Measurements from ENCODE around the gene PTPRG. TPM values are rescaled to one million over a fixed set of nuclear protein-coding genes. Genes with fewer than 3 reads are reported as not detected.

Gene PTPRG
- total RNA-seq = 10 to 100 TPM; 26.0 to 26.3 TPM

DNA sequence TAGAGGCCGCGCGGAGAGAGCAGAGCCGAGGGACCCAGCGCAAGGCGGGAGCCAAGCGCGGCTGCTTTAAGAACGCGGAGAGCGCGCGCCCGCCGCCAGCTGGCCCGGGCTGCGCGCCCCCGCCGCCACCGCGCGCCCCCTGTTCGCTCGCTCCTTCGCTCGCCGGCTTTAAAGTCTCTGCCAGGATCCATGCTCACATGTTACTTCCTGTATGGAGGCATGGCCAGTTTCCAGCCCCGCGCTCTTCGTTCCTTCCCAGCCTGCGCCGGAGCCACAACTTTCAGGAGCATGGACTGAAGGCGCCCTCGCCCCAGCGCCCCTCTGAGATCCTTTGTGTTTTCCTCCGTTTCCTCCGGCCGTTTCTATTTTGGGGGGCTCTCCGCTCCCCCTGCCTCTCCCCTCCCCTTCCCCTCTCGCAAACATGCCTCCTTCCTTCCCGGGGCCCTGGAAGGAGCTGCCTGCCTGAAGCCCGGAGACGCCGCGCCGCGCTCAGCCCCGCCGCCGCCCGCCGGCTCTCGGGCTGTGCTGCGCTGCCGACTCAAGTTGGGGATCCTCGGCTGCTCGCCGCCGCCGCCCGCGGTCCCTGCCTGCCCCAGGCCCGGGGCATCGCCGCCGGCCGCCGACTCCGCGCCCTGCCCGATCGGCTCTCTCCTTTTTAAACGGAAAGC, at the start of gene PTPRG:
Gene PTPRG (plus strand): TSS at position 198 of the 668 bp plus-strand sequence. CDS start 717 bp downstream, outside the sequence.
- TF ChIP-seq, protein P1, sequence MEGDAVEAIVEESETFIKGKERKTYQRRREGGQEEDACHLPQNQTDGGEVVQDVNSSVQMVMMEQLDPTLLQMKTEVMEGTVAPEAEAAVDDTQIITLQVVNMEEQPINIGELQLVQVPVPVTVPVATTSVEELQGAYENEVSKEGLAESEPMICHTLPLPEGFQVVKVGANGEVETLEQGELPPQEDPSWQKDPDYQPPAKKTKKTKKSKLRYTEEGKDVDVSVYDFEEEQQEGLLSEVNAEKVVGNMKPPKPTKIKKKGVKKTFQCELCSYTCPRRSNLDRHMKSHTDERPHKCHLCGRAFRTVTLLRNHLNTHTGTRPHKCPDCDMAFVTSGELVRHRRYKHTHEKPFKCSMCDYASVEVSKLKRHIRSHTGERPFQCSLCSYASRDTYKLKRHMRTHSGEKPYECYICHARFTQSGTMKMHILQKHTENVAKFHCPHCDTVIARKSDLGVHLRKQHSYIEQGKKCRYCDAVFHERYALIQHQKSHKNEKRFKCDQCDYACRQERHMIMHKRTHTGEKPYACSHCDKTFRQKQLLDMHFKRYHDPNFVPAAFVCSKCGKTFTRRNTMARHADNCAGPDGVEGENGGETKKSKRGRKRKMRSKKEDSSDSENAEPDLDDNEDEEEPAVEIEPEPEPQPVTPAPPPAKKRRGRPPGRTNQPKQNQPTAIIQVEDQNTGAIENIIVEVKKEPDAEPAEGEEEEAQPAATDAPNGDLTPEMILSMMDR (IDR thresholded peaks at IDR 0.05) = no peak
- intact Hi-C loops (cut with DNase I) = loop anchor here (5.0 to 10.0 kb wide), 3 partner anchors 93 to 491 kb away; no protein-coding TSS in a partner anchor
- Histone ChIP-seq H3K4me3 (peak within 1 kb of the TSS; percentile 51), H3K9ac (ENCODE audit: low read depth in 2 of 2, low read length in 2 of 2) (peak within 1 kb of the TSS; percentile 83 to 85), H3K36me3 (no peaks in the 10 kb centered on the region), H3K9me3 (no peaks in the 10 kb centered on the region), H3K27ac (peak within 1 kb of the TSS; percentile 86), H3K4me1 (no peaks in the 10 kb centered on the region), H3K27me3 (no peaks in the 10 kb centered on the region)
- DNase-seq = peak; percentile 88

DNA sequence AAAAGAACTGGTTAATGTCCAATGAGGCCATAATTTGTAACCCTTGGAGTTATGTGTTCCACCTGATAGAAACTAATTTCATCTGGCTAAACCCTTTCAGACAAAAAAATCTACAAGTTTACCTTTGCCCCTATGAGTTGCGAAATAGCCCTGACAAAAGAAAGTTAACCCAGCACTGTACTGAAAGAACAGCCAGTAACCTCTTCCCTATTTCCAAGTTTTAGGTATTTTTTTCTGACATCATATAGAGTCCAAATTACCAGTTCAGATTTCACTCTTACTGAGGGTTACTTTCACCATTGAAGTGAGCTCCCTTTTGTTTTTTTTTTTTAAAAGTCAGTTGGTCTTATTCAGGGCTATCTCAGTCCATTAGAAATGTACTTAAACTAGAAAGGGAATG, 42.8 kb upstream of the PTPRG start:
- no peak overlapping the region for H3K4me3 ChIP-seq
- TF ChIP-seq, protein P1 (IDR thresholded peaks at IDR 0.05) = no peak
- intact Hi-C loops (cut with DNase I) = no loop called here
- H3K4me1 ChIP-seq = no peaks in the 10 kb centered on the region
- H3K27ac ChIP-seq = no peak overlapping the region
- DNase-seq = no peak
- H3K9ac ChIP-seq (ENCODE audit: low read depth in 2 of 2, low read length in 2 of 2) = no peak overlapping the region
- no peaks in the 10 kb centered on the region for H3K36me3 ChIP-seq
- H3K27me3 ChIP-seq = no peaks in the 10 kb centered on the region
- H3K9me3 ChIP-seq = no peaks in the 10 kb centered on the region

GRCh38 chr3:61520966-61521628, 40.3 kb upstream of the PTPRG start:
- Histone ChIP-seq H3K9me3 (no peaks in the 10 kb centered on the region), H3K4me3 (no peak overlapping the region), H3K27ac (no peak overlapping the region), H3K9ac (ENCODE audit: low read depth in 2 of 2, low read length in 2 of 2) (no peak overlapping the region), H3K27me3 (no peaks in the 10 kb centered on the region), H3K36me3 (no peaks in the 10 kb centered on the region), H3K4me1 (no peaks in the 10 kb centered on the region)
- intact Hi-C loops (cut with DNase I) = no loop called here
- TF ChIP-seq, protein P1 (IDR thresholded peaks at IDR 0.05) = no peak
- DNase-seq = no peak

- H3K27ac ChIP-seq = no peak overlapping the region
- intact Hi-C loops (cut with DNase I) = no loop called here
- TF ChIP-seq, protein P1 (IDR thresholded peaks at IDR 0.05) = no peak
- no peak overlapping the region for H3K9ac ChIP-seq (ENCODE audit: low read depth in 2 of 2, low read length in 2 of 2)
- DNase-seq = no peak
- no peaks in the 10 kb centered on the region for H3K27me3 ChIP-seq
- H3K4me3 ChIP-seq = no peak overlapping the region
- no peaks in the 10 kb centered on the region for H3K4me1 ChIP-seq
- H3K9me3 ChIP-seq = no peaks in the 10 kb centered on the region
- H3K36me3 ChIP-seq = no peaks in the 10 kb centered on the region
These were observed 39.3 kb upstream of the PTPRG start for GRCh38 chr3:61522060-61522459.

- Histone ChIP-seq H3K9ac (ENCODE audit: low read depth in 2 of 2, low read length in 2 of 2) (no peak overlapping the region), H3K27me3 (no peaks in the 10 kb centered on the region), H3K27ac (no peak overlapping the region), H3K9me3 (no peaks in the 10 kb centered on the region), H3K36me3 (no peaks in the 10 kb centered on the region), H3K4me1 (no peaks in the 10 kb centered on the region), H3K4me3 (no peak overlapping the region)
- no peak for DNase-seq
- intact Hi-C loops (cut with DNase I) = no loop called here
- TF ChIP-seq, protein P1 (IDR thresholded peaks at IDR 0.05) = no peak
These were observed 38.7 kb upstream of the PTPRG start for GRCh38 chr3:61522626-61523025.
